HL-60 (cell line): ENCODE data around the gene FCN2.
"Not testable (repeated sequence)": the region's sequence is repeated elsewhere in the genome, so short reads cannot be mapped to it uniquely, and the experiment has no call there.

Experiments
- CTCF ChIP-seq: IDR thresholded peaks from one replicate; pipeline ENCODE4 v1.5.1; 2011; ENCODE audit warnings: low read length, control low read depth, inconsistent platforms; ENCODE audit not compliant: insufficient read depth
- POLR2AphosphoS5 ChIP-seq: IDR thresholded peaks from 2 replicates; pipeline ENCODE4 v1.6.1; 2012; ENCODE audit warnings: low read depth

- not testable (repeated sequence) for TF ChIP-seq CTCF, POLR2AphosphoS5
Observed at GRCh38 chr9:134857451-134857850, 23.2 kb upstream of the FCN2 start.
